H1 (cell line): ENCODE results near the gene GOLGA8J.

Experiments used
- CTCF ChIP-seq, 3 experiments: IDR thresholded peaks; 1 replicate in 2 of 3; 2 replicates in 1 of 3; pipeline versions ENCODE4 v1.5.1 to v1.6.1; 2011; ENCODE audit warnings: low read length in 3 of 3, mild to moderate bottlenecking in 3 of 3, inconsistent platforms in 2 of 3, low read depth in 1 of 3, moderate library complexity in 1 of 3; ENCODE audit not compliant: insufficient read depth in 1 of 3; ENCODE audit errors: control extremely low read depth in 1 of 3
- NRF1 ChIP-seq: IDR thresholded peaks from 2 replicates; pipeline ENCODE4 v1.6.1; 2011; ENCODE audit warnings: mild to moderate bottlenecking, low read depth, low read length, improper control_type of control experiment

DNA sequence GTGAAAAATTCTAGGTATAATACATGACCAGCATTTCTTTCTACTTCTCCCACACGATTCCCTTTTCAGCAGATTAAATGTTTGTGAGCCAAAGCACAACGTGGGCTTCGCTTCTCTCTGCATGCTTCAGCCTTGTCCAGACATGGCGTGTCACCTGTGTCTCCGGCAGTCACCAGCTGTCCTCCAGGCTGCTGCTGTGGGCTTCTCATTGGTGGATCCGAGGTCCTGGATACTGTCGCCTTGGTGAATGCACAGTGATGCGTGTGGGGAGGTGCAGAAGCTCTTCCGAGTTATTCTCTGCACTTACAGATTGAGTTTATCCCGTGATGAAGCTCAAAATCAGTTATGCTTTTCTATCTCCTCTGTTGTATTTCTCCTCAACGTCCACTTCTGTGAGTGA lies 23.0 kb upstream of the GOLGA8J start:
- TF ChIP-seq NRF1 (no peak), CTCF (IDR thresholded peaks at IDR 0.05; ENCODE audit: control extremely low read depth in 1 of 3, insufficient read depth in 1 of 3, low read depth in 1 of 3, low read length in 3 of 3) (no peak)
